ENCODE data around the gene ANKRD23. TPM values are rescaled to one million over a fixed set of nuclear protein-coding genes. Genes with fewer than 3 reads are reported as not detected.

ANKRD23 gene
- total RNA-seq, 1 donor from 2014 or later: 1.7 TPM

DNA sequence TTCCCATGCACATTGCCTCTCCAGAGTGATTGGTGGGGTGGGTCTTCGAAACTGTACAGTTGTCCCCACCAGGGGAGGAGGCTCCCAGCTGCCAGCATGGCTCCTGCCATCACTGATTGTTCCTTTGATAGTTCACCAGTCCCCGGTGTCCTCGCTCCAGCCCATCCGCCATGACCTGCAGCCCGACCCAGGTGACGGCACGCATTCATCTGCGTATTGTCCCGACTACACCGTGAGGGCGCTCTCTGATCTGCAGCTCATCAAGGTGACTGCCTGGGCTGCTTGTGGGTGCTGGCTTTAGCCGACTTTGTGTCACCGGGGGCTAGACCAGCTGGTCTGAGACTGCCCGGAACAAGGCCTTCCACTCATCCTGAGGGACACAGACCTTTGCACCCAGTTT, 15.4 kb downstream of the ANKRD23 start:
- intact Hi-C loops (cut with DNase I): no loop called here
- peaks cover 10% of the 10 kb centered on the region for H3K4me1 ChIP-seq
- DNase-seq: no peak
- H3K9me3 ChIP-seq: no peaks in the 10 kb centered on the region
- H3K36me3 ChIP-seq: peaks cover 87% of the 10 kb centered on the region
- H3K4me3 ChIP-seq: no peak overlapping the region
- no peak for ATAC-seq
- no peaks in the 10 kb centered on the region for H3K27me3 ChIP-seq
- H3K27ac ChIP-seq: no peak overlapping the region
- TF ChIP-seq, protein P1, sequence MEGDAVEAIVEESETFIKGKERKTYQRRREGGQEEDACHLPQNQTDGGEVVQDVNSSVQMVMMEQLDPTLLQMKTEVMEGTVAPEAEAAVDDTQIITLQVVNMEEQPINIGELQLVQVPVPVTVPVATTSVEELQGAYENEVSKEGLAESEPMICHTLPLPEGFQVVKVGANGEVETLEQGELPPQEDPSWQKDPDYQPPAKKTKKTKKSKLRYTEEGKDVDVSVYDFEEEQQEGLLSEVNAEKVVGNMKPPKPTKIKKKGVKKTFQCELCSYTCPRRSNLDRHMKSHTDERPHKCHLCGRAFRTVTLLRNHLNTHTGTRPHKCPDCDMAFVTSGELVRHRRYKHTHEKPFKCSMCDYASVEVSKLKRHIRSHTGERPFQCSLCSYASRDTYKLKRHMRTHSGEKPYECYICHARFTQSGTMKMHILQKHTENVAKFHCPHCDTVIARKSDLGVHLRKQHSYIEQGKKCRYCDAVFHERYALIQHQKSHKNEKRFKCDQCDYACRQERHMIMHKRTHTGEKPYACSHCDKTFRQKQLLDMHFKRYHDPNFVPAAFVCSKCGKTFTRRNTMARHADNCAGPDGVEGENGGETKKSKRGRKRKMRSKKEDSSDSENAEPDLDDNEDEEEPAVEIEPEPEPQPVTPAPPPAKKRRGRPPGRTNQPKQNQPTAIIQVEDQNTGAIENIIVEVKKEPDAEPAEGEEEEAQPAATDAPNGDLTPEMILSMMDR (IDR thresholded peaks at IDR 0.05): no peak

DNA sequence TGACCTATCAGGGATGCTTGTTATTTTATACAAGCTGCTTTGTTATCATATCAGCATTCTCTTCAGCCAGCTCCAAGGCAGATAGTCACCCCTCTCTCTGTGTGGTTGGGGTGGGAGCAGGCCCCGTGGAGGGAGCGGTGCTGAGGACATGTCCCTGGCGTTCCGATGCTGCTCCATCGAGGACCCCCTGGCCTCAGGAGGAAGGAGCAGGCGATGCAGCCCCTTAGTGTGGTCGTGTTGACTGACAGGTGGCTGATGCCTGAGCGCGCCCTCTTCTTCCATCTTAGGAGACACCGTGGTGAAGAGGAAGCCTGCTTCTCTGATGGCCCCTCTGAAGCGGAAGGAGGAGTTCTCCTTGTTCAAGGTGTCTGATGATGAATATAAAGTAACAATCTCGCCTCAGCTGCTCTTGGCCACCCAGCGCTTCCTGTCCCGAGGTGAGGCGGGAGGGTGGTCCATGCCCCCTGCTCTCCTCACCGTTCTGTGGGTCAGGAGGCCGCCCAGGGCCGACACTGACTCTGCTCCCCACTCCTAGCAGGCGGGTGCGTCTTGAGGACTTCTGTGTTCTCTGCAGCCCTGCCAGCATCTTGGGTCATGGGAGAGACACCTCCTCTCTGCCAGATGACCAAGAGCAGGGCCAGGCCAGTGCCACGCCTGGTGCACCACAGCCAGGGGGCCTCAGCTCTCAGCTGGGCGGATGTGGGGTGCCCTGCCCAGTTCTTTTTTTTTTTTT, 17.1 kb downstream of the ANKRD23 start:
- Histone ChIP-seq H3K27me3 (no peaks in the 10 kb centered on the region), H3K4me3 (no peak overlapping the region), H3K27ac (no peak overlapping the region), H3K9me3 (no peaks in the 10 kb centered on the region), H3K36me3 (peaks cover 70% of the 10 kb centered on the region), H3K4me1 (peaks cover 1% of the 10 kb centered on the region)
- intact Hi-C loops (cut with DNase I): no loop called here
- ATAC-seq (no peak), DNase-seq (no peak)
- TF ChIP-seq, protein P1 (IDR thresholded peaks at IDR 0.05): no peak

DNA sequence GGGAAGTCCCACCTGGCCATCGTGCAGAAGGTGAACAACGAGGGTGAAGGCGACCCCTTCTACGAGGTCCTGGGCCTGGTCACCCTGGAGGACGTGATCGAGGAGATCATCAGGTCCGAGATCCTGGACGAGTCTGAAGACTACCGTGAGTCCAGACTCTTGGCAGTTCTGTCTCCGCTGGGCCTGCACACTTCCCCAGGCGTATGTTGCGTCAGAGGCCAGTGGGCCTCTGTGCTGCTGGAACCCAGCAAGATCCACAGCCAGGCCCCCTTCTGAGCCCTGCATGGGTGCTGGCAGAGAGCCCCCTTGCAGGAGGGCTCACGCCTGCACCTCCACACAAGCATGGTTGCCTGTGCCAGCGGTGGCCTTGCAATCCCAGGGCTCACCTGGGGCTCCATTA, 18.8 kb downstream of the ANKRD23 start:
- Histone ChIP-seq H3K4me1 (peaks cover 11% of the 10 kb centered on the region), H3K9me3 (no peaks in the 10 kb centered on the region), H3K27ac (no peak overlapping the region), H3K36me3 (peaks cover 53% of the 10 kb centered on the region), H3K27me3 (no peaks in the 10 kb centered on the region), H3K4me3 (no peak overlapping the region)
- intact Hi-C loops (cut with DNase I): no loop called here
- ATAC-seq (no peak), DNase-seq (no peak)
- TF ChIP-seq, protein P1 (IDR thresholded peaks at IDR 0.05): no peak

DNA sequence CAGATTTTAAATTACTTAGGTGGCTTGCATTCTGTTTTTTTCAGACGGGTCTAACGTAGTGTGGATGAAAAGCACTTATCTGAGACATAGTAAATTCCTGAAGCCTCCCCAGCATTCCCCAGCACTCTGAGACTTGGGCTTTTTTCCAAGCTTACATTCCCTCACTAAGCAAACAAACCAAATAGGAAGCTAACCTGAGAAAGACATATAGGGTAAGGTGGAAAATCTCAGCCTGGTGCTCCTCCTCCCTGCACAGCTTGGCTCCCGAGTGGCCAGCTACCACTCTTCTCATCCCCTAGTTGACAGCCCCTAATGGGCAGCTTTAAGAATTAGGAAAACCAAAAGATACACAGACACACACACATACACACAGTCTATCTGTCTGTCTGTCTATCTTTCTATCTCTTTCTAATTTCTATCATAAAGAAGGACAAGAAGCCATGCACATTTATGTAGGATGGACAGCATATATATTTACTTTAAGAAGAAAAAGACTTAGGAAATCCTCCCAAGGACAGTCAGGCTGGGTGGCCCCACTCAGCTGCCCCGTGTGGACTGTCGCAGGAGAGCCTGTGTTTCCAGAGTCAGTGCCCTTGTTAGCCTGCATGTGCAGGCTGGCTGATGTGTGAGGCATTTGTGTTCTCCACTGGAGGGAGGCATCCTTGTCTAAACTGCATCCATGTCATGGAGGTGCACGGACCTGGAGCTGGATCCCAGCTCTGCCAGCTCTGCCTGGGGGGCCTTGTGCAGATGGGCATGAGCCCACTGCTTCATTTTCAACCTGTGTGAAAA, 19.5 kb downstream of the ANKRD23 start:
- ATAC-seq (peak; percentile 49), DNase-seq (no peak)
- Histone ChIP-seq H3K36me3 (peaks cover 46% of the 10 kb centered on the region), H3K27me3 (no peaks in the 10 kb centered on the region), H3K9me3 (no peaks in the 10 kb centered on the region), H3K27ac (no peak overlapping the region), H3K4me3 (no peak overlapping the region), H3K4me1 (peaks cover 19% of the 10 kb centered on the region)
- intact Hi-C loops (cut with DNase I): no loop called here
- TF ChIP-seq, protein P1 (IDR thresholded peaks at IDR 0.05): no peak

DNA sequence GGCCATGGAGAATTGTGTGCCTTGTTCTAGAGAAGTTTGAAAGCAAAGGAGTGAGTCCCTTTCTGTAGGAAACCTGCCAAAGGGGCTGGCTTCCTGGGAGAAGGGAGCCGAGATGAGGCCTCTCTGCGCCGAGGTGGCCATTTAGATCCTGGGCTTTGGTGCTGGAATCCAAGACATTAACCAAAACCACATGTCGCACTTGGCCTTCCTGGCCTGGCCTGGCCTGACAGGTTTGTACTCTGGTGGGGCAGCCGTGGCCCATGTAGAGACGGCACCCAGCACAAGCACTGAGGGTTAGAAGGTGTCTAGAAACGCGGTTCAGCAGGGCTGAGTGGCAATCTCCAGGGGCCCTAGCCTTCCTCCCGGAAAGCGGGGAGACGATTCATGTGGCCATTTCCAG, 20.6 kb downstream of the ANKRD23 start:
- intact Hi-C loops (cut with DNase I): no loop called here
- H3K9me3 ChIP-seq: no peaks in the 10 kb centered on the region
- ATAC-seq (no peak), DNase-seq (no peak)
- no peaks in the 10 kb centered on the region for H3K27me3 ChIP-seq
- H3K36me3 ChIP-seq: peaks cover 35% of the 10 kb centered on the region
- H3K4me1 ChIP-seq: peaks cover 29% of the 10 kb centered on the region
- TF ChIP-seq, protein P1 (IDR thresholded peaks at IDR 0.05): no peak
- H3K27ac ChIP-seq: no peak overlapping the region
- H3K4me3 ChIP-seq: no peak overlapping the region

Data from upper lobe of right lung (tissue), 1 donor.